Measurements from ENCODE around the gene DTX3L. TPM values are rescaled to one million over a fixed set of nuclear protein-coding genes. Genes with fewer than 3 reads are reported as not detected.

The DTX3L gene
- total and polyA plus RNA-seq, 12 donors: 3.2 to 61.1 (median 12.0) TPM

DNA sequence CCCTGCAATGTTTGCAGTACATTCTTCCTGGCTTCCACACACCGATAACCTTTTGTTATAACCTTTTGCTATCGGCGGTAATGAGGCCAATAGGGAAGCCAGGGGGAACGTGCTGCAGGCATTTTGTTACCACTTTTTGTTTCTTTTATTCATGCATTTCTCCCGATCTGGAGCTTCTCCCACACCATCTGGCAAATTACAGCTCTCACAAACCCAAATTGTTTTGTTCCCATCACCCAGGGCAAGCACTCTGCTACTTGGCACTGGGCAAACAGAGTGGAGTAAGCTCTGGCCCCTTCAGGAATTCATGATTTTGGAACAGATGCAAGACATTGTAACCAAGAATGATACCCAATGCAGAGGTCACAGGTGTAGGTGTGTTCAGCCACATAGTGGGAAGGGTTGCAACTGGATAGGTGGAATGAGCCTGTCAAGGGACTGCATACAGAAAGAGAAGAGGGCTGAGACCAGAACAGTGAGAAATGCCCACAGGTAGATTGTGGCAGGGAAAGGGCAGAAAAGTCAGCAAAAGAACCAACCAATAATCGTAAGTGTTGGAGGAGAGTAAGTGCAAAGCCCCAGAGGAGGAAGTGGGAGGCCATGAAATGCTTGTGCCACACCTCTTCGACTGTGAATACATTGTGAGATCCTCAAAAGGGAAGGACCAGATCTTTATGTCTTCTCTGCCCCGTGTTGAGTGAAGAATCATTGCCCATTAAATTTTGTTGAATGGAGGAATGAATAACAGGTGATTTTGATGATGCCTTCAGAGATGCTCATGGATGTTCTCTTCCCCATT is 59.1 kb downstream of the DTX3L start:
- intact Hi-C loops (cut with DNase I): no loop called here
- peaks cover 0 to 3% (median 0%) of the 10 kb centered on the region in 7 donors for H3K27me3 ChIP-seq
- peaks cover 0 to 5% (median 0%) of the 10 kb centered on the region in 9 donors for H3K36me3 ChIP-seq
- no peaks in the 10 kb centered on the region for H3K9me3 ChIP-seq
- DNase-seq: no peak
- ATAC-seq: no peak
- H3K27ac ChIP-seq: no peak overlapping the region
- no peak overlapping the region for H3K4me3 ChIP-seq
- H3K4me1 ChIP-seq: no peaks in the 10 kb centered on the region
- TF ChIP-seq CTCF (IDR thresholded peaks at IDR 0.05): no peak
- 81 to 82% methylated on average over 8 of the region's 8 CpGs for WGBS, 2 donors

Other genes starting within 250 kb of the DTX3L start
- 1 to 10 TPM in 5 of 10 donors, under 1 TPM in 4, not detected in 1; 0.42 to 5.5 (median 1.1) TPM for gene CSTA, start 239.1 kb upstream of the DTX3L start, total RNA-seq
- gene CSTA, start 239.1 kb upstream of the DTX3L start, polyA plus RNA-seq: 1 to 10 TPM; 2.5 to 4.6 TPM
- gene MIX23, start 181.1 kb upstream of the DTX3L start, total RNA-seq: 10 to 100 TPM; 23.8 to 42.3 (median 28.5) TPM
- 10 to 100 TPM; 47.7 to 58.4 TPM for gene MIX23, start 181.1 kb upstream of the DTX3L start, polyA plus RNA-seq
- gene FAM162A, start 180.2 kb upstream of the DTX3L start, total RNA-seq: 100 to 1,000 TPM; 111 to 162 (median 131) TPM
- gene FAM162A, start 180.2 kb upstream of the DTX3L start, polyA plus RNA-seq: 100 to 1,000 TPM; 176 to 219 TPM
- gene WDR5B, start 148.3 kb upstream of the DTX3L start, total RNA-seq: 1 to 10 TPM; 2.1 to 3.9 (median 2.9) TPM
- 1 to 10 TPM; 1.8 TPM for gene WDR5B, start 148.3 kb upstream of the DTX3L start, polyA plus RNA-seq
- 100 to 1,000 TPM in 3 of 10 donors, 10 to 100 TPM in 7; 71.0 to 121 (median 86.9) TPM for gene KPNA1, start 49.4 kb upstream of the DTX3L start, total RNA-seq
- gene KPNA1, start 49.4 kb upstream of the DTX3L start, polyA plus RNA-seq: 10 to 100 TPM; 14.5 to 14.8 TPM
- gene PARP9, start within 50 bp of the DTX3L start, total RNA-seq: 10 to 100 TPM in 9 of 10 donors, 1 to 10 TPM in 1; 9.1 to 60.4 (median 15.2) TPM
- gene PARP9, start within 50 bp of the DTX3L start, polyA plus RNA-seq: 10 to 100 TPM in 1 of 2 donors, 1 to 10 TPM in 1; 7.1 to 18.1 TPM
- gene PARP15, start 13.3 kb downstream of the DTX3L start, total RNA-seq: 1 to 10 TPM in 1 of 10 donors, under 1 TPM in 9; 0.21 to 1.7 (median 0.60) TPM
- 1 to 10 TPM in 1 of 2 donors, under 1 TPM in 1; 0.23 to 1.5 TPM for gene PARP15, start 13.3 kb downstream of the DTX3L start, polyA plus RNA-seq
- 10 to 100 TPM in 9 of 10 donors, 1 to 10 TPM in 1; 8.9 to 81.9 (median 13.2) TPM for gene PARP14, start 116.5 kb downstream of the DTX3L start, total RNA-seq
- 10 to 100 TPM in 1 of 2 donors, 1 to 10 TPM in 1; 4.1 to 13.5 TPM for gene PARP14, start 116.5 kb downstream of the DTX3L start, polyA plus RNA-seq
- 1 to 10 TPM; 2.7 to 6.8 (median 4.0) TPM for gene HSPBAP1, start 229.5 kb downstream of the DTX3L start, total RNA-seq
- 10 to 100 TPM in 1 of 2 donors, 1 to 10 TPM in 1; 3.6 to 18.5 TPM for gene HSPBAP1, start 229.5 kb downstream of the DTX3L start, polyA plus RNA-seq
- 10 to 100 TPM; 13.2 to 19.7 (median 15.7) TPM for gene SLC49A4, start 230.7 kb downstream of the DTX3L start, total RNA-seq
- gene SLC49A4, start 230.7 kb downstream of the DTX3L start, polyA plus RNA-seq: 1 to 10 TPM; 3.1 to 6.8 TPM